Central memory CD4-positive, alpha-beta T cell (primary cell): Measurements from ENCODE around the gene MYLK4.

Source experiments
- DNase-seq: peaks from one replicate; pipeline ENCODE4 v3.0.0; 2022

MYLK4 gene

GRCh38 chr6:2733324-2733723 lies 17.4 kb downstream of the MYLK4 start:
- no peak for DNase-seq

GRCh38 chr6:2732503-2733089 lies 18.1 kb downstream of the MYLK4 start:
- no peak for DNase-seq

GRCh38 chr6:2731281-2731909 lies 19.3 kb downstream of the MYLK4 start:
- no peak for DNase-seq

- DNase-seq: no peak
These were observed 20.2 kb downstream of the MYLK4 start for GRCh38 chr6:2730353-2731107.

- no peak for DNase-seq
These were observed 20.8 kb downstream of the MYLK4 start for GRCh38 chr6:2729921-2730320.

GRCh38 chr6:2725999-2726567 lies 24.6 kb downstream of the MYLK4 start:
- DNase-seq: no peak

GRCh38 chr6:2725364-2725988 lies 25.2 kb downstream of the MYLK4 start:
- DNase-seq: no peak

GRCh38 chr6:2721219-2721618 lies 29.5 kb downstream of the MYLK4 start:
- DNase-seq: no peak

- DNase-seq: no peak
These were observed 31.6 kb downstream of the MYLK4 start for GRCh38 chr6:2719093-2719455.

GRCh38 chr6:2718334-2719092 lies 32.2 kb downstream of the MYLK4 start:
- DNase-seq: no peak

- no peak for DNase-seq
These were observed 33.6 kb downstream of the MYLK4 start for GRCh38 chr6:2716936-2717700.

- no peak for DNase-seq
These were observed 35.0 kb downstream of the MYLK4 start for GRCh38 chr6:2715737-2716136.

GRCh38 chr6:2714111-2714895 lies 36.4 kb downstream of the MYLK4 start:
- DNase-seq: no peak

- DNase-seq: no peak
These were observed 37.1 kb downstream of the MYLK4 start for GRCh38 chr6:2713473-2714110.

GRCh38 chr6:2712102-2712501 lies 38.6 kb downstream of the MYLK4 start:
- DNase-seq: no peak

- DNase-seq: no peak
These were observed 40.3 kb downstream of the MYLK4 start for GRCh38 chr6:2710412-2710811.

GRCh38 chr6:2708456-2708855 lies 42.3 kb downstream of the MYLK4 start:
- DNase-seq: no peak

GRCh38 chr6:2706558-2706957 lies 44.2 kb downstream of the MYLK4 start:
- no peak for DNase-seq

- DNase-seq: no peak
These were observed 45.5 kb downstream of the MYLK4 start for GRCh38 chr6:2705256-2705655.

- no peak for DNase-seq
These were observed 53.4 kb downstream of the MYLK4 start for GRCh38 chr6:2697291-2697690.
